Hematopoietic multipotent progenitor cell treated with erythropoietin and hydrocortisone succinate and interleukin-3 and kit ligand, for 15 days (in vitro differentiated cells): Measurements from ENCODE around the gene ARMH4.

Experiments
- DNase-seq: peaks from one replicate; pipeline ENCODE4 v3.0.0-alpha.2; 2015; ENCODE audit warnings: low spot score

ARMH4 gene, protein sequence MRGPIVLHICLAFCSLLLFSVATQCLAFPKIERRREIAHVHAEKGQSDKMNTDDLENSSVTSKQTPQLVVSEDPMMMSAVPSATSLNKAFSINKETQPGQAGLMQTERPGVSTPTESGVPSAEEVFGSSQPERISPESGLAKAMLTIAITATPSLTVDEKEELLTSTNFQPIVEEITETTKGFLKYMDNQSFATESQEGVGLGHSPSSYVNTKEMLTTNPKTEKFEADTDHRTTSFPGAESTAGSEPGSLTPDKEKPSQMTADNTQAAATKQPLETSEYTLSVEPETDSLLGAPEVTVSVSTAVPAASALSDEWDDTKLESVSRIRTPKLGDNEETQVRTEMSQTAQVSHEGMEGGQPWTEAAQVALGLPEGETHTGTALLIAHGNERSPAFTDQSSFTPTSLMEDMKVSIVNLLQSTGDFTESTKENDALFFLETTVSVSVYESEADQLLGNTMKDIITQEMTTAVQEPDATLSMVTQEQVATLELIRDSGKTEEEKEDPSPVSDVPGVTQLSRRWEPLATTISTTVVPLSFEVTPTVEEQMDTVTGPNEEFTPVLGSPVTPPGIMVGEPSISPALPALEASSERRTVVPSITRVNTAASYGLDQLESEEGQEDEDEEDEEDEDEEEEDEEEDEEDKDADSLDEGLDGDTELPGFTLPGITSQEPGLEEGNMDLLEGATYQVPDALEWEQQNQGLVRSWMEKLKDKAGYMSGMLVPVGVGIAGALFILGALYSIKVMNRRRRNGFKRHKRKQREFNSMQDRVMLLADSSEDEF

DNA sequence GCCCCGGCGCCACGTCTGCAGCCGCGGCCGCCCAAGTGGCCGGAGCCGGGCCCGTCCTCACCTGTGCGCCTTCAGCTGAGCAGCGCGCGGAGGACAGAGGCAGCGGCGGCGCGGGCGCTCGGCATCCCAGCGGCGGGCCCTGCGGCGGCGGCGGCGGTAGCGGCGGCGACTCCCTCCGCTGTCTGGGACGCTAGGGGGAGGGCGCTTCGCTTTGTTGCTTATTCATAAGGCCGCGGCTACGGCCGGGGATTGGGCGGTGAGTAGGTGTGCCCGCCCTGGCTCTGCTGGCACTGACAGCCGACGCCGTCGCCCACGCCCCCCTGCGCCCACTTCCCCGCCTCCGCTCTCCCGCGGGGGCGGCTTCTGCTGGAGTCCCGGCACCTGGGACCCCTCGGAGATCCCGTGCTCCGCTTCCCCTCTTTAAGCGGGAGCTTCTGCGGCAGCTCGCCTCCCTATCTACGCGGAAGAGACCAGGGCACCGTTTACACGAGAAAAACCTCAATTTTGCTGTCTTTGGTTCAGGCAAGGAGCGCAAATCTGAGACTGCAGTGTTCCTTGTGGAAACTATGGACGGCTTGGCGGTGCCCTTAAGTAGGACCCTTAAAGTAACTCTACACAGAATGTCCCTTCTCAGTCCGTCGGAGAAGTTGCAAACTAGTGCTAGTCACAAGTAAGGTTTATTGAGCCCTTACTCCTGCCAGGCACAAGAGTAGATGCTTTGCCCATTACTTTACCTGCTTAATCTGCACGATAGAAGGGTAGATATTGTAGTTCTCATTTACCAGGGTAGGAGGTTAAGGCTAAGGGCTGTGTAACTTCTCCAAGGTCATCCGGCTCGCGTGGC is at the start of gene ARMH4:
Gene ARMH4, minus strand, starts transcription at position 200 of the 844 bp plus-strand sequence. CDS start 12,855 bp downstream, outside the sequence.
- DNase-seq = peak; percentile 79

DNA sequence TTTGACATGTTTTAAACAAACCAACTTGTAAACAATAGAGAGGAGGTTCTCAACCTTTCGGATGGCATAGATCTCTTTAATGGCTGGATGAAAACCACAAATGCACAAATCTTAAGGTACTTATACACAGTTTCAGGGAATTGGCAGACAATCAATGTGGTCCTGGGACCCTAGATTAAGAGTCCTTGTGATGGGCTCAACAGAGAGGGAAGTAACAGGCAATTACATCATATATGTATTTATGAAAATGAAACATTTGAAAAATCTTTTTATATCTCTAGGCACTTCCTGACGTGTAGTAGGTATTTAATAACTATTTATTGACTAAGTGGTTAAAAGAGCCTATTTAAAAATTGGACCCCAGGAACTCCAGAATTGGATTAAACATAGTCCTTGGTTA is 48.8 kb upstream of the ARMH4 start:
- DNase-seq = peak; percentile 21

DNA sequence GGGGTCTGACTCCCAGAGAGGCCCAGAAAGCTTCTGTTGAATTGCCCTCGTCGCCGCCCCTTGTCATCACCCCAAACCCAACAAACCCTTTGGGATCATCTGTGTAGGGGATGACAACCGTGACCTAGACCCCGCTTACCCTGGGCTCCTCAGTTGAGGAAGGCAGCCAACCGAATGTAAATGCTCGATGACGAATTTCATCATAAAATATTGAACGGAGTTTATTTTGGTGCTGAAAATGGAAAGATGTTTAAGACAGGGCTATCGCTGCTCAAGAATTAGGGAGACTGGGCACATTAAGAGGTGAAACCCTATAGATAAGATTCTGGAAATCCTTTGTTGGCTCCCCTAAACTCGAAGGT is 48.4 kb upstream of the ARMH4 start:
- no peak for DNase-seq

DNA sequence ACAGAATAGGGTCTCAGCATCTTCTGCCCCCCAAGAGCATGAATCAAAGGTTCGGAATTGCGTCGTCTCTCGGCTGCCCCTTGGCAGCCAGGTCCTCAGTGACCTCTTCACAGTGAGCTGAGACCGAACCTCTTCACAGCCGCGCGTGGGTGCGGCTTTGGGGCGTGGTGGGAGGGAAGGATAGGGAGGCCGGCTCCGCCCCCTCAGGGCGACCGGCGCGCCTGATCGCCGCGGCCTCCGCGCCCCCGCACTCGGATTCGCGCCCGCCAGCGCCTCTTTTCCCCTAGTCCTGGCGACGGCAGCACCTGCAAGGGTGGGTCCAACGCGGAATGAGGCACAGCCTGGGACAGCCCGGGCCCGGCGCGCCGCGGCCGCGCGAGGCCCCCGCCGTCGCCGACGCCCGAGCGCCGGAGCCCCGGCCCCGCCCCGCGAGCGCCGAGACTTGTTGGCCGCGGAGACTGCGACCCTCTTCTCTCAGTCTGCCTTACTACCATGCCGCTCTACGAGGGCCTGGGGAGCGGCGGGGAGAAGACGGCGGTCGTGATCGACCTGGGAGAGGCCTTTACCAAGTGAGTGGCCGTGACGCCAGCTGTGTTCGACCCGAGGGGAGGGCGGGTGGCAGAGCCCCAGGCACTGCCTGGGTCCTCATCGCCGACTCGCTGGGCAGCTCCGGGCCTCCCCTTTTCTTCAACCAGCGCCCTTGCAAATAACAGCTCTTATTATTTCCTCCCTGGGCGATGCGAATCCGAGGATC is 47.9 kb upstream of the ARMH4 start, which contains the start of gene ACTR10:
Gene ACTR10, plus strand, starts transcription at position 424 of the 754 bp plus-strand sequence. Its CDS starts 69 bp downstream, at position 493.
- DNase-seq = peak; percentile 90

DNA sequence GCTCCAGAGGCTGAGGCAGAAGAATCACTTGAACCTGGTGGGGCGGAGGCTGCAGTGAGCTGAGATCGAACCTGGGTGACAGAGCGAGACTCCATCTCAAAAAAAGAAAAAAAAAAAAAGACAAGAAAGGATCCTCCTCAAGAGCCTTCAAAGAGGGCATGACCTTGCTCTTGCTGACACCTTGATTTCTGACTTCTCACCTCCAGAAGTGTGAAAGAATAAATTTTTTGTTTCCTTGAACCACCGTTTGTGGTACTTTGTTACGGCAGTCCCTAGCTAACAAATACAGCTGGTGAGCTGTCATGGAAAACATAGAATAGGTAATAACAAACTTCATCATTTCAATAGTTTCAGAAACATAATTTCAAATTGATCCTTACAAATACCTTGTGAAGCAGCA is 46.1 kb upstream of the ARMH4 start:
- DNase-seq = no peak

DNA sequence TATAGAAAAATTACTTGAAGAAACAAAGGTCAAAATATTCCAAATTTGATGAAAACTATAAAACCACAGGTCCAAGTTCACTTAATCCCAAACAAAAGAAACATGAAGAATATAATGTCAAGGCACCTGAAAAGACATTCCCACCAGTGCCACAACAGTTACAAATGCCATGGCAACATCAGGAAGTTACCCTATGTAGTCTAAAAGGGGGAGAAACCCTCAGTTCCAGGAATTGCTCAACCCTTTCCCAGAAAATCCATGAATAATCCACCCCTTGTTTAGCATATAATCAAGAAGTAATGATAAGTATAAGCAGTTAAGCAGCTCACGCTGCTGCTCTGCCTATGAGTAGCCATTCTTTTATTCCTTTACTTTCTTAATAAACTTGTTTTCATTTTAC is 44.2 kb upstream of the ARMH4 start:
- no peak for DNase-seq

DNA sequence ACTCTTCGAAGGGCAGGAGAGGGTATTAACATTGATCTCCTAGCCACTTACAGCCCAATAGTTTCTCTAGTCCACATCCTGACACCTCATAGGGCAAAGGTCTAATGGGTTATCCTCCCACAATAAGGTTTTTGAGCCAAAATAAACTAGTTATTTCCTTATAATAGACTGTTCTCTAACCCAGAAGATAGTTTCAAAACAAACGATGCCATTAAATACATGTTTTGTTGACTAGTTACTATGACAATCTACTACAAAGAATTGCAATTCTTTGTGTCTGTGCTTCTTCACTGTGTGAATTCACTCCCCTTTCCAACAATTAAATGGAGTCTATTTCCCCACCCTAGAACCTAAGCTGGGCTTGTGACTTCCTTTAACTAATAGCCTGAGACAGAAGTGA is 41.5 kb upstream of the ARMH4 start:
- no peak for DNase-seq

DNA sequence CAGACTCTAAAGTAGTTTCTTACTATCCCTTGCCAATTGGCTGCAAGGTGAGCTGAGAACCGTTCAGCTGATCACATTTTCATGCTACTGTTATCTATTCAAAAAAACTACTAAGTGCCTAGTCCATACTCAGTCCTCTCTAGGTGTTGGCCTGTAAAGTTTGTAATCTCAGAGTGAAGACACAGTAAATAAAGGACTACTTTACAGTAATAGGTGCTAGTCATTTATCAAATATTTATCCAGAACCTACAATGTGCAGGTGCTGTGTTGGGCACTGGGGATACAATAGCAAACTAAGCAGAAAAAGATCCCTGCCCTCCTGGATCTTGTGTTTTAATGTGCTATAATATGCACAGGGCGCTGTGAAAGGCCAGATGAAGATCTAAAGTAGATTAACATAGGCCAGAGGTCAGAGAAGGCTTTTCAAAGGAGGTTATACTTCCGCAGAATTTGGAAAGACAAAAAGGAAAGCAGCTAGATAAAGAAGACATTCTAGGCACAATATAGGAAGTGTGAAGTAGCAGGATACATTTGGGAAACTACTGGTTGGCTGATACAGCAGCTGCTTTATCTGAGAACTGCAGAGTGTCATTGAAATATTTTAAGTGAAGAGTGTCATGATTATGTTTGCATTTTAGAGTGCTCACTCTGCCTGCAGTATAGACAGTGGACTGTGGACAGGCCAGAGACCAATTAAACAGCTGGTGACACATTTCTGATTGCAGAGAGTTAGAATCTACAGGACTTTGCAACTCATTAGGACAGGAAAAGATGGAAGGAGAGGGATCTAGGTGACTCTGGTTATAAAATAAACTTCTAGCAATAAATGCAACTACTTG is 40.0 kb upstream of the ARMH4 start:
- DNase-seq = no peak

DNA sequence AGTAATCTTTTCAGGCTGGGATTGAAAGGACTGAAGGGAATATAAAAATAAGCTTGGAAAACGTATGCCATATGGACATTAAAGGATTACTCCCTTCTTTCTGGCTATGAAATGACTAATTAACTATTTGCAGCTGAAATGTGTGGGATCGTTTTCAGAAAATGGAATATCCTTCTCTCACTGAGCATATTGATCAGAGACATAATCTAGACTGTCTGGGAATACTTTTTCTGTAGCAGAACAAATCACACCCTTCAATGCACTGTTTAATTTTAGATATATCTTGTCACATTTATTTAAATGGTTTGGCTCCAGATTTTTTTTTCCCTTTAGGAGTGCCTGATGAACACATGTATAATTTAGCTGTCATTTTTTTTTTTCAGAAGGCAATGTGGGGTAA is 37.2 kb upstream of the ARMH4 start:
- no peak for DNase-seq

DNA sequence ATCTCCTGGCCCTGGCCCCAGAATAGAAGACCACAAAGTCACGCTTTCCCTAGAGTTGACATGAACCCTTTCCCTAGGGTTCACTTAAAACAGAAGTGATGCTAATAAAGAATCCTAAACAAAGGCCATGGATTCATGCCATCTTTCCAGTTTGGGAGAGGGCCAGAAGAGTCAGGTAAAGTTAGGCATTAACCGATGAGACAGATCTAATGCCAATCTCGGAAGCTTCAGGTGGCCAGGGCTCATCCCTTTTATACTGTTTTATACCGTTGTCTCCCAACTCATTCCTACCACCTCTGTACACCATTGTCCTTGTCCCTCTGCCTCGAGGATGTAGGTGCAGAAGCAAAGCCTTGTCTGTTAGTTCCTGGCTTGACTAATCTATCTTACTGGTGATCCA is 25.1 kb upstream of the ARMH4 start:
- no peak for DNase-seq

DNA sequence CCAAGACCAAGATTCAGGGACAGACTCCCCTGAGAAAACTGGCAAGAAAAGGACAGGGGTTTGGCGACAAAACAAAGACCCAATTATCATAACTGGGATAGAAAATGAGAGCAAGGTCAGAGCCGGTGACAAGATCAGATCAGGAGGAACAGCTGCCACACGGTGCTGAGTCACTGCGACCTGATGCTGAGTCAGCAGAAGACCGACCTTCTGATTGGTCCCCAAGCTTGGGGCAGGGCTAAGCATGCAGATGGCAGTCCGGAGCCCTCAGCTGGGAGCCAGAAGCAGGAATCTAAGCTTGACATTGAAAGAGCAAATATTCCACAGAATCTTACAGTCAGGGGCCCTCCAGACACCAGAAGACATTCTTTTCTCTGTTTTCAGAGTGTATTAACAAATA is 19.1 kb upstream of the ARMH4 start:
- DNase-seq = peak; percentile 88

DNA sequence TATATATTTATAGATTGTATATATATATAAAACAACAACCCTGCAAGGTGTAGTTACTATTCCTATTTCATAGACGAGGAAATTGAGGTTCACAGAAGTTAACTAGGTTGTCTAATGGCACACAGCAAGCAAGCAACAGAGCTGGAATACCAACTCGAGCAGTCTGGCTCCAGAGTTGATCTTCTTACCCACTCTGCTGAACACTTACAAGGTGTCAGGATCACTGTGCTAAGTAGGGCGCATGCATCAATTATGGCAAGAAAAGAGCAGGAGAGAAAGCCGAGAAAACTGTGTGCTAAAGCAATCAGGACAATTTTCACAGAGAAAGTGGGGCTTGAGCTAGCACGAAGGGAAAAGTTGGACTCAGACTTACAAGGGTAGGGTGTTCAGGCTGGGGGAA is 15.9 kb upstream of the ARMH4 start:
- DNase-seq = no peak

DNA sequence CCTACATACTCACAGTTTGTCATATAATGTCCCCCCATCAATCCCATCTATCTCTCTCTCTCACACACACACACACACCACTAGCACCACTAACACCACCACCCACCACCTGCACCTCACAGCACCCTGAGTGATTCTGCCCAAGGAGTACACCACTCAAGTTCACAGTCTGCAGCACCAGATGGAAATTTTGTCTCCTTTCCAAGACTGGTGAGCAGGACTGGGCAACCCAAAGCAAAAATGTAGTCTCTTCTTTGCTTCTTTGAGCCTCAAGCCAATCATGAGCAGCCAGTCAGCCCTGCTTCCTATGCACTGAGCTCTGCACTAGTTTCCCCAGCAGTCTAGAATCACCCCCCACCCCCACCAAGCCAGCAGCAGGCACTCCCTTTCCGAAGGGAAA is 15.0 kb upstream of the ARMH4 start:
- DNase-seq = no peak

DNA sequence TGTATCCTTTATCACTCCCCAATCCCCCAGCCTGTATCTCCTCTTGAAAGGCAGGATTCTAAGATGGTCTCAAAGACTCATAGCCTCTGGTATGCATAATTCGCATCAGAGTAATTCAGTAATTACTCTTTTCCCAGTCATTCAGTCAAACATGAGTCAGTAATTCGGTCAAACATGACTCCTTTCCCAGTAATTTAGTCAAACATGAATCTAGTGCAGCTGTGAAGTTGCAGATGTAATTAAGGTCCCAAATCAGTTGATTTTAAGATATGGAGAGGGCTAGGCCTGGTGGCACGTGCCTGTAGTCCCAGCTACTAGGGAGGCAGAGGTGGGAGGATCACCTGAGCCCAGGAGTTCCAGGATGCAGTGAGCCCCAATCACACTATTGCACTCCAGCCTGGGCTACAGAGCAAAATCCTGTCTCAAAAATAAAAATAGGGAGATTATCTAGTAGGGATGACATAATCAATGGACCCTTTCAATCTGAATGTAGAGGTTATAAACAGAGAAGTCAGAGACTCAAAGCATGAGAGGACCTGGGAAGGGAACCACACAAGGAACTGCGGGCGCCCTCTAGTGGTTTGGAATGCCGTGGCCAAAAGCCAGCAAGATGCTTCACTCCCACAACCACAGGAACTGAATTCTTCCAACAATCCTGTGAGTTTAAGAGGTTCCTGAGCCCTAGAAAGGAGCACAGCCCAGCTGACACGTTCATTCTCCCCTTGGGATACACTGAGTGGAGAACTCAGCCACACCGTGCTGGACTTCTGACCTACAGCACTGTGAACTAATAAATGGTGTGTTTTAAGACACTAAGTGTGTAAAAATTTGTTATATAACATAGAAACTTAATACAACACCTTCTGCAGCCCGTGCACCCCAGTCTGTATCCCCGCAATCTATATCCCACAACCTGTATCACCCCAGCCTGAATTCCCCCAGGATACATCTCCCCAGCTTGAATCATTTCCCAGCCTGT is 14.3 kb upstream of the ARMH4 start:
- DNase-seq = peak; percentile 82

DNA sequence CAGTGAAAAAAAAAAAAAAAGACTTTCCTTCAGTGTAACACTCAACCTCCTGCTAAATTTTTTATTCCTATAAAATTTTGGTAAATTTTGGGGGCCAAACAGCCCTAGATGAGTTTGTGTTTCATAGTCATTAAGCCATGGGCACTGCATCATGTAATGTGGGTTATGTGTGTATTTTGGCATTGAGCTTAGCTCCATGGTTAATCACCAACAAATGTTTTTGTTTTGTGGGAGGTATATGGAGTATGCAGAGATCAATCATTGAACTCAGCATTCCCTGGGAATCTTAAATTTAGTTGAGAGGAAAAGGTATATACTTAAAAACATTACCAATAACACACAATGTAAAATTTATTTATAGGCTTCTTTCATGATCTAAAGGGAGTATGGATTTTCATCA is 8.5 kb upstream of the ARMH4 start:
- no peak for DNase-seq

DNA sequence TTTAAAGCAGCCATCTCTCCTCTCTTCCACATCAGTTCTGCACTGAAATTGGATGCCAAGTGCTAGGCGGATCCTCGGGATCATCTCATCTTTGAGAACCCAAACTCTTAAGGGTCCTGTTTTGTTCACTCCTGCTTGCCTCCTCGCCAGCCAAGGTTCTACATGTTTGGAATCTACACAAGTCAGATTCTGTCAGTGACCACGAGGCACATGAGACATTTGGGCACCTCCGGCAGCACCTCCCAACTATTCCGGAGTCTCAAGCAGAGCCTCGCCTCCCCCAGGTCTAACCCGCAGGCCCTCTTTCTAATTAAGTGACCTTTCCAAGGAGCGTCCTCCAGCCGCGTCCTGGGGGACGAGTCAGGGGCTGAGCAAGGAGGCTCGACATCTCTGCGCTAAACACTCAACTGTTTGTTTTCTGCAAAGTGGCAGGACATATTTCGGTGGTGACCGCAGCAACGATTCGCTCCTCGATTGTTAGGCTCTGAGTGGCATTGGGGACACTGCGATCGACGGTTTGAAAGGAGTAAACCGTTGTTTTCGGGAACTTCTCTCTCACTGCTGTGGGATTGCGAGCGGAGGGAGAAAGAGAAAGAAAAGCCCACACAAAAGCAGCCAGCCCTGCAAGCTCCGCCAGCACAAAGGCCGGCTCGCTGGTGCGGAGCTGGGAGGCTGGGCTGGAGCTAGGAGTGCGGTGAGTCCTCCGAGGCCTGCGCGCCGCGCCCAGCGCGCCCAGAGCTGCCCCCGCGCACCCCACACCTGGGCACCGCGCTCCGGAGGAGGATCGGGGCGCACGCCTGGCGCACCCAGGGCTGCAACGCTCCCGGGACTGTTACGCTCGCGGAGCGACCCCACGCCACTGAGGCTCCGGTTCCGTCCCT is 640 bp downstream of the ARMH4 start:
- no peak for DNase-seq

DNA sequence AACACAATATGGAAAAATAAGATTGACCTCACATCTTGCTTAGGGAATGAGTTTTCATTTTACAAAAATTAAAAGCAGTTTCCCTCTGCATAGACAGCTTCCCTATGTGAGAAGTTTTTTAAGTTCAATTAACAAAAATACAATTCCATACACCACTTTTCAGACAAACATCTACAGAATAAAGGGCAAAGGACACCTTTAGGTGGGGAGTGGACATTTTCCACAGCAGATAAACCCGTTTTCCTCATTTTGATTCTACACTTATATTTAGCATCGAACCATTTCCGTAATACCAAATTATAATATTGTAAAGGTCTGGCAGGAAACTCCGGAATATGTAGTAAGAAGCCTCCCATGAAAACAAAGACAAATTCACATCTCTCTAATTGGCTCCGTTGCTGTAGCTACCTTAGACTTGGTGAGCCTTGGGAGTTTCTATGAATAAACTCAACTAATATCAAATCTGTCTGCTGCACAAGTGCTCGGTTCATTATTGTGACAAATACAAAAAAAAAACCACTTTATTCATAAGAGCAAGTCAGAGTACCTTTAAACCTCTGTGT is 1.7 kb downstream of the ARMH4 start:
- no peak for DNase-seq

DNA sequence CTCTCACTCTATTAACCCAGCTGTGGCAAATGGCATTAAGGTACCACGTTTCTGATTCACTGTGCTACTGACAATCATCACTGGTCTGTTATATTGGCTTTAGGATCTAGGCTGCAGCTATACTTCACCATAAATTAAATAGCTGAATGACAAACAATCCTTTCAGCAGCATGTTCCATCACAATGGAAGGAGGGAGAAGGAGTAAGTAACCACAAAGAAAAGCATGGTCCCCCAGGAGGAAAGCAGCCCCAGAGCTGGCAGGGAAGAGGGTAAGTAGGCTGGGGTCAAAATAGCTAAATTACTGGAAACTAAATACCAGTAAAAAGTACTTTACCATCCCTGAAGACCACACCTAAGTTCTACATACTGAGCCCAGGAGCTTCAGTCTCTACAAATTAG is 2.8 kb downstream of the ARMH4 start:
- no peak for DNase-seq
